HEK293T (cell line): ENCODE measurements around the gene NRBP1.
"Not testable (repeated sequence)": the region's sequence is repeated elsewhere in the genome, so short reads cannot be mapped to it uniquely, and the experiment has no call there.

Experiments used
- CTCF ChIA-PET: fragments of 350-600 bp; formaldehyde crosslinking; extraction: SDS; loops from one replicate; lab custom pipeline; 2021; ENCODE audit warnings: antibody characterized with exemption, inconsistent platforms; lab: Yijun Ruan, JAX
- POLR2A ChIA-PET: fragments of 350-600 bp; formaldehyde crosslinking; extraction: SDS; loops from one replicate; lab custom pipeline; 2020; ENCODE audit warnings: antibody characterized with exemption, inconsistent platforms; lab: Yijun Ruan, JAX
- DNase-seq: peaks from one replicate; pipeline ENCODE4 v3.0.0; 2012; ENCODE audit warnings: mixed read lengths; ENCODE audit errors: extremely low spot score
- ARNT ChIP-seq: fragments of 450-650 bp; IDR thresholded peaks from 2 replicates; pipeline ENCODE4 v1.6.1; 2017; ENCODE audit warnings: mild to moderate bottlenecking
- BHLHE40 ChIP-seq: fragments of 450-650 bp; IDR thresholded peaks from 2 replicates; pipeline ENCODE4 v1.6.1; 2016; ENCODE audit warnings: mild to moderate bottlenecking, moderate library complexity, borderline replicate concordance
- CTBP1 ChIP-seq: fragments of 450-650 bp; IDR thresholded peaks from 2 replicates; pipeline ENCODE4 v1.6.1; 2016; ENCODE audit warnings: borderline replicate concordance
- ELF4 ChIP-seq: fragments of 450-650 bp; IDR thresholded peaks from 2 replicates; pipeline ENCODE4 v1.6.1; 2017; ENCODE audit warnings: antibody characterized with exemption
- FOXA1 ChIP-seq: fragments of 450-650 bp; IDR thresholded peaks from 2 replicates; pipeline ENCODE4 v1.6.1; 2016; ENCODE audit warnings: mild to moderate bottlenecking
- FOXK2 ChIP-seq: fragments of 450-650 bp; IDR thresholded peaks from 2 replicates; pipeline ENCODE4 v1.6.1; 2016; ENCODE audit warnings: mild to moderate bottlenecking
- FOXM1 ChIP-seq: fragments of 450-650 bp; IDR thresholded peaks from 2 replicates; pipeline ENCODE4 v1.6.1; 2017; ENCODE audit warnings: mild to moderate bottlenecking, borderline replicate concordance
- HDGF ChIP-seq: fragments of 450-650 bp; IDR thresholded peaks from 2 replicates; pipeline ENCODE4 v1.6.1; 2017; ENCODE audit warnings: antibody characterized with exemption, borderline replicate concordance
- L3MBTL2 ChIP-seq: fragments of 450-650 bp; conservative IDR thresholded peaks from 2 replicates; pipeline ENCODE4 v1.6.1; 2016; ENCODE audit warnings: mild to moderate bottlenecking
- LEF1 ChIP-seq: fragments of 450-650 bp; IDR thresholded peaks from 2 replicates; pipeline ENCODE4 v1.6.1; 2017; ENCODE audit warnings: mild to moderate bottlenecking, borderline replicate concordance
- NFRKB ChIP-seq: fragments of 450-650 bp; IDR thresholded peaks from 2 replicates; pipeline ENCODE4 v1.6.1; 2016; ENCODE audit warnings: mild to moderate bottlenecking, moderate library complexity
- PKNOX1 ChIP-seq: fragments of 450-650 bp; IDR thresholded peaks from 2 replicates; pipeline ENCODE4 v1.6.1; 2016
- SP1 ChIP-seq: fragments of 450-650 bp; IDR thresholded peaks from 2 replicates; pipeline ENCODE4 v1.6.1; 2017
- SUZ12 ChIP-seq: fragments of 450-650 bp; IDR thresholded peaks from 2 replicates; pipeline ENCODE4 v1.6.1; 2016; ENCODE audit warnings: mild to moderate bottlenecking
- TARDBP ChIP-seq: fragments of 450-650 bp; IDR thresholded peaks from 2 replicates; pipeline ENCODE4 v1.6.1; 2016
- ZNF384 ChIP-seq: fragments of 450-650 bp; IDR thresholded peaks from 2 replicates; pipeline ENCODE4 v1.6.1; 2016

Gene NRBP1

GRCh38 chr2:27420996-27421395 is 7.4 kb upstream of the NRBP1 start:
- CTCF ChIA-PET = no interaction called here
- DNase-seq = no peak
- TF ChIP-seq ELF4 = no peak
- no peak for TF ChIP-seq L3MBTL2
- no peak for TF ChIP-seq FOXK2
- no peak for TF ChIP-seq HDGF
- no peak for TF ChIP-seq SUZ12
- TF ChIP-seq TARDBP = no peak
- TF ChIP-seq FOXA1 = no peak
- TF ChIP-seq LEF1 = no peak
- no peak for TF ChIP-seq NFRKB
- no peak for TF ChIP-seq SP1
- no peak for TF ChIP-seq FOXM1
- no peak for TF ChIP-seq CTBP1
- TF ChIP-seq ZNF384 = no peak
- POLR2A ChIA-PET = interaction anchor here (0.5 to 3.7 kb wide), 2 partner anchors 11 to 250 kb away, joined by 3 to 29 read pairs; partner anchors contain the start of gene PPM1G

- no peak for TF ChIP-seq TARDBP
- DNase-seq = no peak
- POLR2A ChIA-PET = interaction anchor here (0.5 to 3.7 kb wide), 3 partner anchors 12 to 251 kb away, joined by 3 to 29 read pairs (median 3); partner anchors contain the start of gene PPM1G
- CTCF ChIA-PET = no interaction called here
These were observed 6.7 kb upstream of the NRBP1 start for GRCh38 chr2:27421660-27422250.

- CTCF ChIA-PET = no interaction called here
- POLR2A ChIA-PET = no interaction called here
- TF ChIP-seq SP1 (no peak), L3MBTL2 (no peak), CTBP1 (no peak), PKNOX1 (no peak), BHLHE40 (no peak), ZNF384 (no peak), TARDBP (no peak), FOXA1 (no peak), LEF1 (no peak), ELF4 (no peak), ARNT (no peak), FOXK2 (no peak), HDGF (no peak), FOXM1 (no peak)
- no peak for DNase-seq
These were observed 5.5 kb upstream of the NRBP1 start for GRCh38 chr2:27422958-27423357.

- POLR2A ChIA-PET = interaction anchor here (1.8 kb wide), 1 partner anchor 15 kb away, joined by 17 read pairs; the partner anchor contains the start of gene PPM1G
- CTCF ChIA-PET, DNase-seq: not testable (repeated sequence)
These were observed 3.4 kb upstream of the NRBP1 start for GRCh38 chr2:27425039-27425438.

GRCh38 chr2:27427863-27428212 is 593 bp upstream of the NRBP1 start:
- no peak for DNase-seq
- TF ChIP-seq HDGF (no peak), L3MBTL2 (0 out of 2 replicates have a peak, but pooled peaks have one; percentile 2)
- ChIA-PET CTCF (interaction anchor here (3.4 kb wide), 1 partner anchor 18 kb away, joined by 12 read pairs; the partner anchor contains the start of gene PPM1G), POLR2A (interaction anchor here (0.7 to 8.4 kb wide), 8 partner anchors 9 to 65 kb away, joined by 3 to 135 read pairs (median 4); partner anchors contain the start of genes EIF2B4, PPM1G and ZNF513)

GRCh38 chr2:27428978-27429541 is 629 bp downstream of the NRBP1 start:
- TF ChIP-seq FOXM1 = no peak
- no peak for TF ChIP-seq SP1
- peak; percentile 49 for TF ChIP-seq L3MBTL2
- no peak for TF ChIP-seq FOXA1
- TF ChIP-seq NFRKB = no peak
- CTCF ChIA-PET = interaction anchor here (0.9 to 3.4 kb wide), 4 partner anchors 10 to 20 kb away, joined by 3 to 12 read pairs (median 6); partner anchors contain the start of gene PPM1G
- POLR2A ChIA-PET = interaction anchor here (0.8 to 8.4 kb wide), 14 partner anchors 9 to 154 kb away, joined by 3 to 135 read pairs (median 3); partner anchors contain the start of genes GTF3C2, PPM1G, ZNF512 and ZNF513
- DNase-seq = peak; percentile 90

GRCh38 chr2:27431395-27431794 is 3.0 kb downstream of the NRBP1 start:
- TF ChIP-seq L3MBTL2 = no peak
- peak; percentile 65; the same call in 1 of the 2 replicates for TF ChIP-seq PKNOX1
- ChIA-PET CTCF (interaction anchor here (2.1 kb wide), 1 partner anchor 8 kb away, joined by 9 read pairs; no protein-coding TSS in a partner anchor), POLR2A (interaction anchor here (2.1 to 8.4 kb wide), 2 partner anchors 22 to 151 kb away, joined by 5 to 135 read pairs; partner anchors contain the start of genes PPM1G and ZNF512)
- no peak for DNase-seq
